Progenitor cell of endocrine pancreas (in vitro differentiated cells): ENCODE data around the gene SLC39A7. TPM values are rescaled to one million over a fixed set of nuclear protein-coding genes. Genes with fewer than 3 reads are reported as not detected.

Experiments
- DNase-seq: peaks from one replicate; pipeline ENCODE4 v3.0.0; 2021; ENCODE audit warnings: low spot score; ENCODE audit not compliant: unreplicated experiment
- H3K27ac Mint-ChIP-seq: 2 replicates; pipeline ENCODE4 v1.8.0; 2021; ENCODE audit warnings: mild to moderate bottlenecking, moderate library complexity, mixed read lengths
- H3K27me3 Mint-ChIP-seq: 2 replicates; pipeline ENCODE4 v1.8.0; 2021; ENCODE audit warnings: mixed read lengths
- H3K36me3 Mint-ChIP-seq: 2 replicates; pipeline ENCODE4 v1.8.0; 2022; ENCODE audit warnings: mixed read lengths; ENCODE audit not compliant: insufficient read depth
- H3K4me1 Mint-ChIP-seq: 2 replicates; pipeline ENCODE4 v1.8.0; 2021; ENCODE audit warnings: low read depth, mixed read lengths
- H3K4me3 Mint-ChIP-seq: 2 replicates; pipeline ENCODE4 v1.8.0; 2021; ENCODE audit warnings: low read depth, mild to moderate bottlenecking, moderate library complexity, mixed read lengths
- H3K9me3 Mint-ChIP-seq: 2 replicates; pipeline ENCODE4 v1.8.0; 2021; ENCODE audit warnings: low read depth, mixed read lengths
- CTCF ChIP-seq: fragments of 200-600 bp; sonication (generic); IDR thresholded peaks from one replicate; pipeline ENCODE4 v1.5.0; 2021; ENCODE audit warnings: antibody characterized with exemption, mild to moderate bottlenecking; ENCODE audit not compliant: unreplicated experiment
- total RNA-seq: library from RNA; stranded (reverse); gene quantifications from 2 replicates; pipeline ENCODE4 v1.2.1, GENCODE V29; 2021

SLC39A7 gene
- total RNA-seq, 1 donor from 2014 or later = 109 TPM

- Mint-ChIP-seq H3K4me3 (no peak overlapping the region), H3K9me3 (no peaks in the 10 kb centered on the region), H3K27me3 (peaks cover 25% of the 10 kb centered on the region), H3K36me3 (no peaks in the 10 kb centered on the region), H3K4me1 (peaks cover 1% of the 10 kb centered on the region), H3K27ac (no peak overlapping the region)
- TF ChIP-seq CTCF = no peak
- no peak for DNase-seq
These were observed 25.1 kb upstream of the SLC39A7 start for GRCh38 chr6:33175436-33176069.

- no peak for TF ChIP-seq CTCF
- no peak overlapping the region for H3K4me3 Mint-ChIP-seq
- H3K9me3 Mint-ChIP-seq = no peaks in the 10 kb centered on the region
- peaks cover 1% of the 10 kb centered on the region for H3K4me1 Mint-ChIP-seq
- H3K27ac Mint-ChIP-seq = no peak overlapping the region
- DNase-seq = no peak
- H3K36me3 Mint-ChIP-seq = no peaks in the 10 kb centered on the region
- peaks cover 25% of the 10 kb centered on the region for H3K27me3 Mint-ChIP-seq
These were observed 23.8 kb upstream of the SLC39A7 start for GRCh38 chr6:33176906-33177305.

GRCh38 chr6:33177552-33178446 lies 22.9 kb upstream of the SLC39A7 start:
- H3K27me3 Mint-ChIP-seq = peaks cover 22% of the 10 kb centered on the region
- no peak overlapping the region for H3K27ac Mint-ChIP-seq
- no peak for DNase-seq
- H3K4me1 Mint-ChIP-seq = no peaks in the 10 kb centered on the region
- H3K36me3 Mint-ChIP-seq = no peaks in the 10 kb centered on the region
- H3K9me3 Mint-ChIP-seq = no peaks in the 10 kb centered on the region
- no peak overlapping the region for H3K4me3 Mint-ChIP-seq
- no peak for TF ChIP-seq CTCF

- Mint-ChIP-seq H3K4me3 (no peak overlapping the region), H3K27me3 (peaks cover 22% of the 10 kb centered on the region), H3K27ac (no peak overlapping the region), H3K36me3 (no peaks in the 10 kb centered on the region), H3K9me3 (peaks cover 3% of the 10 kb centered on the region), H3K4me1 (no peaks in the 10 kb centered on the region)
- TF ChIP-seq CTCF = no peak
- DNase-seq = no peak
These were observed 21.8 kb upstream of the SLC39A7 start for GRCh38 chr6:33178755-33179475.

GRCh38 chr6:33181141-33181540 lies 19.5 kb upstream of the SLC39A7 start:
- peaks cover 3% of the 10 kb centered on the region for H3K9me3 Mint-ChIP-seq
- H3K4me3 Mint-ChIP-seq = no peak overlapping the region
- H3K27ac Mint-ChIP-seq = no peak overlapping the region
- H3K4me1 Mint-ChIP-seq = no peaks in the 10 kb centered on the region
- H3K36me3 Mint-ChIP-seq = no peaks in the 10 kb centered on the region
- no peak for DNase-seq
- TF ChIP-seq CTCF = no peak
- peaks cover 12% of the 10 kb centered on the region for H3K27me3 Mint-ChIP-seq
